ENCODE results near the gene EIF4G1. TPM values are rescaled to one million over a fixed set of nuclear protein-coding genes. Genes with fewer than 3 reads are reported as not detected.

Gene EIF4G1
- total and polyA plus RNA-seq, 10 of the 15 experiments (the other 5 are each of a cell fraction or from before 2014, with no cell fraction given) = 5.7 to 462 (median 237) TPM

GRCh38 chr3:184350618-184351017 is 36.2 kb downstream of the EIF4G1 start:
- intact Hi-C loops (cut with micrococcal nuclease; ENCODE audit: unreplicated experiment) = no loop called here

More at GRCh38 chr3:184350618-184351017, 36.2 kb downstream of the EIF4G1 start:
- Histone ChIP-seq H3K4me3 (no peak overlapping the region), H3K36me3 (ENCODE audit: control insufficient read depth in 2 of 2, insufficient read depth in 2 of 2, low read length in 1 of 2) (no peaks in the 10 kb centered on the region), H3K4me2 (ENCODE audit: control insufficient read depth, insufficient read depth) (no peak overlapping the region), H3K79me2 (ENCODE audit: control insufficient read depth, insufficient read depth, low read length) (no peaks in the 10 kb centered on the region), H3K9me3 (replicated peaks; ENCODE audit: control insufficient read depth, insufficient read depth, low read length) (no peaks in the 10 kb centered on the region), H4K20me1 (ENCODE audit: control insufficient read depth, insufficient read depth) (no peaks in the 10 kb centered on the region), H3K27ac (ENCODE audit: control insufficient read depth, insufficient read depth) (no peak overlapping the region), H3K9ac (ENCODE audit: control insufficient read depth, insufficient read depth, low read length) (no peak overlapping the region), H3K4me1 (ENCODE audit: control insufficient read depth, insufficient read depth, low read length) (no peaks in the 10 kb centered on the region), H2AFZ (ENCODE audit: control insufficient read depth, low read depth, low read length) (no peak overlapping the region), H3K27me3 (replicated peaks in 1 of 2; ENCODE audit: control insufficient read depth in 2 of 2, insufficient read depth in 2 of 2, low read length in 1 of 2) (no peaks in the 10 kb centered on the region)
- FAIRE-seq = no peak
- 90% methylated on average over 6 of the region's 6 CpGs for WGBS (ENCODE audit: insufficient coverage, insufficient replicate concordance, low lambda C conversion rate, missing lambda C conversion rate)
- no peak for TF ChIP-seq CHD1 (IDR thresholded peaks at IDR 0.05; ENCODE audit: low read depth, low read length)
- TF ChIP-seq ZBTB33 (IDR thresholded peaks at IDR 0.05) = no peak
- no peak for TF ChIP-seq BACH1 (IDR thresholded peaks at IDR 0.05; ENCODE audit: borderline replicate concordance)
- TF ChIP-seq MYB (IDR thresholded peaks at IDR 0.05; ENCODE audit: borderline replicate concordance, low read depth, low read length) = no peak
- no peak for TF ChIP-seq YY1 (IDR thresholded peaks at IDR 0.05; ENCODE audit: low read depth, low read length)
- TF ChIP-seq NFXL1 (IDR thresholded peaks at IDR 0.05; ENCODE audit: borderline replicate concordance) = no peak
- no peak for TF ChIP-seq USF1 (IDR thresholded peaks at IDR 0.05; ENCODE audit: borderline replicate concordance, extremely low read length, insufficient read depth, low read depth, low read length)
- no peak for TF ChIP-seq FOXK2 (IDR thresholded peaks at IDR 0.05)
- no peak for TF ChIP-seq POU2F2 (IDR thresholded peaks at IDR 0.05; ENCODE audit: borderline replicate concordance, low read depth, low read length)
- TF ChIP-seq PAX8 (IDR thresholded peaks at IDR 0.05) = no peak
- CTCF ChIA-PET = no interaction called here
- ATAC-seq = no peak
- in situ Hi-C loops (cut with MboI) = no loop called here
- no peak for DNase-seq (ENCODE audit: low read depth, low spot score)
- no TSS peak for BruUV-seq (replicated peaks)
- RAD21 ChIA-PET (ENCODE audit: unreplicated experiment) = interaction anchor here (0.6 kb wide), 1 partner anchor 11 kb away, joined by 3 read pairs; the partner anchor contains the start of genes CLCN2 and POLR2H
- POLR2A ChIA-PET = no interaction called here
- SMC1A ChIA-PET (ENCODE audit: uncharacterized antibody, unreplicated experiment) = no interaction called here
